Vagina (tissue), 2 donors: ENCODE measurements around the gene FMN2.

ENCODE experiments used
- POLR2A ChIP-seq, 2 donors: fragments of 450-650 bp; IDR thresholded peaks; one replicate each; pipeline ENCODE4 v1.6.1; 2017; ENCODE audit warnings: antibody characterized with exemption in 2 of 2, mild to moderate bottlenecking in 2 of 2, moderate library complexity in 2 of 2
- TF ChIP-seq, protein P1 (sequence below), 3 experiments: fragments of 450-650 bp in 2 of 3; fragments of 200-600 bp in 1 of 3; sonication (generic) in 1 of 3; IDR thresholded peaks; one replicate each; pipeline ENCODE4 v1.5.1; 2017 to 2019; ENCODE audit warnings: antibody characterized with exemption in 3 of 3, mild to moderate bottlenecking in 2 of 3, moderate library complexity in 2 of 3

DNA sequence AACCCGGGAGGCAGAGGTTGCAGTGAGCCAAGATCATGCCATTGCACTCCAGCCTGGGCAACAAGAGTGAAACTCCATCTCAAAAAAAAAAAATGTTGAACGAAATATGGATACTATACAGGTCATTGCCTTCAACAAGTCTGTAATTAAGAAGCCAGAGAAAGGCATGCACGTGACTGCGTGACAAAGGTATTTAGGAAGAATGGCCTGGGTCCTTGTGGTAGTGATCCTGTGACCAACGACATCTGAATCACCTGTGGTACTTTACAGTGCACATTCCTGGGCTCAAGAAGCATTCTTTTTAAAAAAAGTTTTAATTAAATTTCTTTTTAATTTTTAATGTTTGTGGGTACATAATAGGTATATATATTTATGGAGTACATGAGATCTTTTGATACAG lies 405.3 kb downstream of the FMN2 start:
- TF ChIP-seq, protein P1, sequence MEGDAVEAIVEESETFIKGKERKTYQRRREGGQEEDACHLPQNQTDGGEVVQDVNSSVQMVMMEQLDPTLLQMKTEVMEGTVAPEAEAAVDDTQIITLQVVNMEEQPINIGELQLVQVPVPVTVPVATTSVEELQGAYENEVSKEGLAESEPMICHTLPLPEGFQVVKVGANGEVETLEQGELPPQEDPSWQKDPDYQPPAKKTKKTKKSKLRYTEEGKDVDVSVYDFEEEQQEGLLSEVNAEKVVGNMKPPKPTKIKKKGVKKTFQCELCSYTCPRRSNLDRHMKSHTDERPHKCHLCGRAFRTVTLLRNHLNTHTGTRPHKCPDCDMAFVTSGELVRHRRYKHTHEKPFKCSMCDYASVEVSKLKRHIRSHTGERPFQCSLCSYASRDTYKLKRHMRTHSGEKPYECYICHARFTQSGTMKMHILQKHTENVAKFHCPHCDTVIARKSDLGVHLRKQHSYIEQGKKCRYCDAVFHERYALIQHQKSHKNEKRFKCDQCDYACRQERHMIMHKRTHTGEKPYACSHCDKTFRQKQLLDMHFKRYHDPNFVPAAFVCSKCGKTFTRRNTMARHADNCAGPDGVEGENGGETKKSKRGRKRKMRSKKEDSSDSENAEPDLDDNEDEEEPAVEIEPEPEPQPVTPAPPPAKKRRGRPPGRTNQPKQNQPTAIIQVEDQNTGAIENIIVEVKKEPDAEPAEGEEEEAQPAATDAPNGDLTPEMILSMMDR (IDR thresholded peaks at IDR 0.05): no peak
- no peak for TF ChIP-seq POLR2A (IDR thresholded peaks at IDR 0.05)
